ENCODE measurements around the gene GPHN.

DNA sequence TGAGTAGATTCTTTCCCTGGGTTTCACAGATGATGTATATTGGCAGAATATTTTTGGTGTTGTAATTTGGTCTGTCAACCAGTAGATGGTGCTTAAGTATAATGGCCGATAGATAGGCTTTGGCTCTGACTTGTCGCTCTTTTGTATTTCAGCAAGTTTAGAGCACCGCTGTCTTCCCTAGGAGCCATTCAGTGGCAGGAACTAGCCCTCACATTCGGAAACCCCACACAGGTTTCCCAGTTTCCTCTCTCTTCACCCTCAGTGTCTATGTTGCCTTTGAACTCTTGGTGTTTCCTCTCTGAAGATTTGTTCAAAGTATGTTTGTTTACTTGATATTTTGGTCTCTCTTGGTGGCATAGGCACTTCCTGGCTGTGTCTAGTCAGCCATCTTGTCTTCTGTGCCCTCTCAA lies 102.2 kb downstream of the GPHN start:
- TF ChIP-seq CTCF (IDR thresholded peaks at IDR 0.05; ENCODE audit: control extremely low read depth in 1 of 3, insufficient read depth in 1 of 3, low read depth in 1 of 3, low read length in 3 of 3) = peak in 2 of 3 experiments; percentile 45 to 71; a peak in 3 of 4 replicates
- no peak for TF ChIP-seq TAF1 (IDR thresholded peaks at IDR 0.05; ENCODE audit: low read depth, low read length)
- no peak for TF ChIP-seq POLR2A (IDR thresholded peaks at IDR 0.05; ENCODE audit: control extremely low read depth in 1 of 2, low read depth in 2 of 2, low read length in 2 of 2)
- TF ChIP-seq EP300 (IDR thresholded peaks at IDR 0.05; ENCODE audit: borderline replicate concordance in 1 of 2, low read depth in 2 of 2, low read length in 2 of 2) = no peak
- TF ChIP-seq POLR2AphosphoS5 (IDR thresholded peaks at IDR 0.05; ENCODE audit: low read depth, low read length) = no peak
- TF ChIP-seq HDAC6 (IDR thresholded peaks at IDR 0.05; ENCODE audit: low read depth, low read length) = no peak
- no peak for TF ChIP-seq MAX (IDR thresholded peaks at IDR 0.05)
- no peak for TF ChIP-seq RFX5 (IDR thresholded peaks at IDR 0.05; ENCODE audit: borderline replicate concordance, low read depth, low read length)

Data from H1 (cell line).